Measurements from ENCODE around the gene INPP5B. TPM values are rescaled to one million over a fixed set of nuclear protein-coding genes. Genes with fewer than 3 reads are reported as not detected.
A peak's percentile ranks its signal among the peaks of the same experiment; 100 is the strongest.

INPP5B gene
- total and polyA plus RNA-seq, 7 donors = 5.1 to 34.1 (median 29.0) TPM

GRCh38 chr1:37952738-37953137 is 5.9 kb upstream of the INPP5B start:
- H3K4me3 ChIP-seq = no peak overlapping the region
- TF ChIP-seq POLR2AphosphoS5 (IDR thresholded peaks at IDR 0.05) = no peak
- no peak for TF ChIP-seq CTCF (IDR thresholded peaks at IDR 0.05)
- intact Hi-C loops (cut with DNase I) = no loop called here
- WGBS, 2 donors = 91 to 96% methylated on average over 3 of the region's 3 CpGs
- H3K27ac ChIP-seq = no peak overlapping the region
- H3K4me1 ChIP-seq = peaks cover 0 to under 1% (median 0%) of the 10 kb centered on the region in 4 donors
- H3K36me3 ChIP-seq = peaks cover 0 to 20% (median 7%) of the 10 kb centered on the region in 4 donors
- DNase-seq = no peak
- no peaks in the 10 kb centered on the region for H3K9me3 ChIP-seq
- H3K27me3 ChIP-seq = no peaks in the 10 kb centered on the region

GRCh38 chr1:37951783-37952624 is 5.2 kb upstream of the INPP5B start:
- DNase-seq = peak; percentile 35
- peaks cover 0 to 13% (median 2%) of the 10 kb centered on the region in 4 donors for H3K36me3 ChIP-seq
- H3K4me1 ChIP-seq = peaks cover 0 to 7% (median 6%) of the 10 kb centered on the region in 4 donors
- no peaks in the 10 kb centered on the region for H3K9me3 ChIP-seq
- 66 to 75% methylated on average over 4 of the region's 4 CpGs for WGBS, 2 donors
- no peak for TF ChIP-seq CTCF (IDR thresholded peaks at IDR 0.05)
- TF ChIP-seq POLR2AphosphoS5 (IDR thresholded peaks at IDR 0.05) = no peak
- no peak for TF ChIP-seq POLR2A (IDR thresholded peaks at IDR 0.05)
- TF ChIP-seq EP300 (IDR thresholded peaks at IDR 0.05) = no peak
- no peak overlapping the region for H3K4me3 ChIP-seq
- H3K27me3 ChIP-seq = no peaks in the 10 kb centered on the region
- intact Hi-C loops (cut with DNase I) = no loop called here
- no peak overlapping the region for H3K27ac ChIP-seq

GRCh38 chr1:37951041-37951782 is 4.4 kb upstream of the INPP5B start:
- Histone ChIP-seq H3K36me3 (peaks cover 0 to 5% (median 0%) of the 10 kb centered on the region in 4 donors), H3K27ac (no peak overlapping the region), H3K4me1 (peaks cover 0 to 11% (median 7%) of the 10 kb centered on the region in 4 donors), H3K27me3 (no peaks in the 10 kb centered on the region), H3K4me3 (no peak overlapping the region), H3K9me3 (no peaks in the 10 kb centered on the region)
- 86 to 88% methylated on average over 11 of the region's 11 CpGs for WGBS, 2 donors
- peak; percentile 48 for DNase-seq
- intact Hi-C loops (cut with DNase I) = no loop called here
- TF ChIP-seq POLR2AphosphoS5 (IDR thresholded peaks at IDR 0.05) (no peak), CTCF (IDR thresholded peaks at IDR 0.05) (no peak), EP300 (IDR thresholded peaks at IDR 0.05) (no peak), POLR2A (IDR thresholded peaks at IDR 0.05) (no peak)

GRCh38 chr1:37949524-37950152 is 2.8 kb upstream of the INPP5B start:
- Histone ChIP-seq H3K36me3 (peaks cover 0 to 5% (median under 1%) of the 10 kb centered on the region in 4 donors), H3K4me3 (no peak overlapping the region), H3K4me1 (peaks cover 0 to 26% (median 20%) of the 10 kb centered on the region in 4 donors), H3K27ac (no peak overlapping the region), H3K27me3 (no peaks in the 10 kb centered on the region), H3K9me3 (no peaks in the 10 kb centered on the region)
- intact Hi-C loops (cut with DNase I) = loop anchor here (5.0 to 10.0 kb wide), 3 partner anchors 38 to 255 kb away; partner anchors contain the start of genes C1orf122, CDCA8 and YRDC
- TF ChIP-seq POLR2AphosphoS5 (IDR thresholded peaks at IDR 0.05) = no peak
- TF ChIP-seq EP300 (IDR thresholded peaks at IDR 0.05) = no peak
- no peak for TF ChIP-seq CTCF (IDR thresholded peaks at IDR 0.05)
- TF ChIP-seq POLR2A (IDR thresholded peaks at IDR 0.05) = no peak
- DNase-seq = peak; percentile 56
- 73 to 85% methylated on average over 6 of the region's 6 CpGs for WGBS, 2 donors
